ENCODE data around the gene LRP4. TPM values are rescaled to one million over a fixed set of nuclear protein-coding genes. Genes with fewer than 3 reads are reported as not detected.

Gene LRP4
- total RNA-seq, 1 donor from 2014 or later = 14.5 TPM

GRCh38 chr11:46918788-46919513, 601 bp upstream of the LRP4 start:
- DNase-seq (ENCODE audit: low spot score) = no peak

GRCh38 chr11:46917762-46918082, 628 bp downstream of the LRP4 start:
- DNase-seq (ENCODE audit: low spot score) = no peak

- no peak for DNase-seq (ENCODE audit: low spot score)
Observed at GRCh38 chr11:46917109-46917761, 1.1 kb downstream of the LRP4 start.

- no peak for DNase-seq (ENCODE audit: low spot score)
Observed at GRCh38 chr11:46916286-46917108, 1.9 kb downstream of the LRP4 start.

GRCh38 chr11:46914910-46915309, 3.4 kb downstream of the LRP4 start:
- DNase-seq (ENCODE audit: low spot score) = no peak

GRCh38 chr11:46914363-46914762, 4.0 kb downstream of the LRP4 start:
- no peak for DNase-seq (ENCODE audit: low spot score)

GRCh38 chr11:46913484-46913883, 4.9 kb downstream of the LRP4 start:
- no peak for DNase-seq (ENCODE audit: low spot score)

- no peak for DNase-seq (ENCODE audit: low spot score)
Observed at GRCh38 chr11:46912526-46913150, 5.7 kb downstream of the LRP4 start.

- no peak for DNase-seq (ENCODE audit: low spot score)
Observed at GRCh38 chr11:46907606-46908005, 10.7 kb downstream of the LRP4 start.

- DNase-seq (ENCODE audit: low spot score) = no peak
Observed at GRCh38 chr11:46906609-46907041, 11.7 kb downstream of the LRP4 start.

GRCh38 chr11:46905806-46906205, 12.5 kb downstream of the LRP4 start:
- no peak for DNase-seq (ENCODE audit: low spot score)

- DNase-seq (ENCODE audit: low spot score) = no peak
Observed at GRCh38 chr11:46903846-46904245, 14.5 kb downstream of the LRP4 start.

GRCh38 chr11:46902694-46903093, 15.7 kb downstream of the LRP4 start:
- DNase-seq (ENCODE audit: low spot score) = no peak

- no peak for DNase-seq (ENCODE audit: low spot score)
Observed at GRCh38 chr11:46901156-46901555, 17.2 kb downstream of the LRP4 start.

GRCh38 chr11:46900091-46900746, 18.1 kb downstream of the LRP4 start:
- DNase-seq (ENCODE audit: low spot score) = no peak

GRCh38 chr11:46899501-46900025, 18.8 kb downstream of the LRP4 start:
- DNase-seq (ENCODE audit: low spot score) = no peak

- peak; percentile 63 for DNase-seq (ENCODE audit: low spot score)
Observed at GRCh38 chr11:46898396-46899095, 19.8 kb downstream of the LRP4 start.

GRCh38 chr11:46896719-46897406, 21.5 kb downstream of the LRP4 start:
- DNase-seq (ENCODE audit: low spot score) = no peak

- peak; percentile 49 for DNase-seq (ENCODE audit: low spot score)
Observed at GRCh38 chr11:46895821-46896220, 22.5 kb downstream of the LRP4 start.

- DNase-seq (ENCODE audit: low spot score) = no peak
Observed at GRCh38 chr11:46894961-46895360, 23.4 kb downstream of the LRP4 start.

Measured in mucosa of gallbladder (tissue), 1 donor.